Activated T-helper 9 cell treated with anti-CD3 and anti-CD28 coated beads, Interleukin-2, amount 50 U/mL, for 16 hours (primary cell): ENCODE results near the gene P4HA2.

Experiments used
- DNase-seq: peaks from one replicate; pipeline ENCODE4 v3.0.0-alpha.2; 2020; ENCODE audit warnings: low read depth

Gene P4HA2

DNA sequence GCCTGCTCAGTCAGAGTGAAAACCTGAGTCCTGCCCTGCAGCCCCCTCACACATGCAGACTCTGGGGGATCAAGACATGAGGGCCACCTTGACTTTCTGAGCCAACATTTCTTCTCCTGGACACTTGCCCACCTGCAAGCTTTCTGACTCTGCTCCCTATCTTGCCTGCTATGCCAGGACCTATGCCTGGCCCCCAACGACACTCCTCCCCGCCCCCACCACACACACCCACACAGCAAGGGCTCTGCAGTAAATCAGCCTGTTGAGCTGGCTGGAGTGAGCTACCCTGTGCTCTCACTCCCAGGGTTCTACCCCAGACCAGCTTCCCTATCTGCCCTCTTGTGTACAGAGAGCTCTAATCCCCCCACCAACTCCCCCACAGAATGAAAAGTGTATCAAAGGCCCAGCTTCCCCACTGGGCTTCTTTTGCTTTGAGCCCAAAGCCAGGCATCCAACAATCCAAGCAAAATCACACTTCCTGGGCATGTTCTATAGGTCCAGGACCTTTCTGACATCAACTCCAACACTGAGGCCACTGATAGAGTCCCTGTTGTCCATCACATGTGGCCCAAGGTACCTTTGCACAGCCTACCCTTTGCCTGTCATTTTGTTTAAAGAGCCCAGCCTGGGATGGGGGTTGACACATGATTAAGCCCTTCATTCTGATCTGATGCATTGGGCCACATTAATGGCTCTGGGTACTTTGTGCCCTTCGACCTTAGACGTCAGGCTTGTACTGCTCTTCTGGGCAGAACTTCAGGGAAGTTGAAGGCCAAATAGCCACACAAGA is 37.1 kb upstream of the P4HA2 start:
- DNase-seq: no peak

DNA sequence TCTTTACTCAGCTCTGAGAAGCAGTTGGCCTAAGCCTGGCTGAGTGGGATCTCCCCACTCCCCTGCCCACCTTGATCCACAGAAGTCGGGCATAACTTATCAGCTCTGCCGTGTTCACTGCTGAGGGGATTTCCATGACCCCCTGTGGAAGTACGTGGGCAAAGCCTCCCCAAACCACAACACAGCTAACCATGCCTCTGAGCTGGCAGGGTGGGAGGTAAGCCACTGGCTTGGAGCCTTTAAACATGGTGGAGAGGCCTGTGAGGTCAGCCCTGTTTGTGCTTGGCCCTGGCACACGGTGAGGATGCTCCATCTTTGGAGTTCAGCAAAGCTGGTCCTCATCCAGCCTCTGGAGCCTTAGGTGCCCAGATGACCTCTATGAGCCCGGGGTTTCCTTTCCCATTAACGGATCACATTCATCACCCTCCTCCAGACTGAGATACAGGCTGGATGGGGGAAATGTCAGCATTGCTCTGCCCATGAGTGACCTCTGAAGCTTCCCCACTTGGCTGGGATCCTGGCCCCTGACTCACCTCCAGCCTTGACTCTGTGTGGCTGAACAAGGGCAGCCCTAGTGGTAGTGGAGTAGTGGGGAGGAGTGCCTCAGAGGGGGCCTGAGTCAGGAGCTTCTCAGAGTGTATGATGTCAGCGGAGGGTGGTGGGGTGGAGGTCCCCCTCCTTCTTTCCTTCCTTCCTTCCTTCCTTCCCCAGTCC is 36.1 kb upstream of the P4HA2 start:
- no peak for DNase-seq

DNA sequence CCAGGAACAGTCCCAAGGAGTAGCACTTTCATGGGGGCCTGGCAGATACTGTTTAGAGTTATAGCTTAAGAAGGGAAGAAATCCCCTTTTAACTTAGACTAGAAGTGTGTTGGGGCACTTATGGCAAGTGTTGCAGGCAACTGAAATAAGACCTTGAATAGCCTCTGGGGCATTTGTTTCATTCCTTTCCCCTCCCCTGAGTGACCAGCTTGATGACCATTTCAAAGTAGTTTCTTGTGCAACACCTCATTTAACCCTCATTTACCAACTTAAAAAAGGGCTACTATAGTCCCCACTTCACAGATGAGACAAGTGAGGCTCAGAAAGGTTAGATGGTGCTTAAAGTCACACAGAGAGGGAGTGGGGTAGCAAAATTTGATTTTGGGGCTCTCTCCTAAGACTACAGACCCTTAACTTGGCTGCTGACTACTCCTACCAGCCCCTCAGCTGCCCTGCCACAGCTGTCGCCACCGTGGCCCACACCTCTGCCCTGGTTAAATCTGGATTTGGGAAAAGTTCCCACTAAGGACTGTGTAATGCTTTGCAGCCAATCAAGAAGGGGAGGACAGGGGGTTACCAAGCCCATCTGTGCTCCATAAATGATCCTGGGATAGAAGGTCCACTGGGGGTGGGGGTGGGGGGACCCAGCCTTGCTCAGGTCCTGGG is 35.4 kb upstream of the P4HA2 start:
- no peak for DNase-seq

DNA sequence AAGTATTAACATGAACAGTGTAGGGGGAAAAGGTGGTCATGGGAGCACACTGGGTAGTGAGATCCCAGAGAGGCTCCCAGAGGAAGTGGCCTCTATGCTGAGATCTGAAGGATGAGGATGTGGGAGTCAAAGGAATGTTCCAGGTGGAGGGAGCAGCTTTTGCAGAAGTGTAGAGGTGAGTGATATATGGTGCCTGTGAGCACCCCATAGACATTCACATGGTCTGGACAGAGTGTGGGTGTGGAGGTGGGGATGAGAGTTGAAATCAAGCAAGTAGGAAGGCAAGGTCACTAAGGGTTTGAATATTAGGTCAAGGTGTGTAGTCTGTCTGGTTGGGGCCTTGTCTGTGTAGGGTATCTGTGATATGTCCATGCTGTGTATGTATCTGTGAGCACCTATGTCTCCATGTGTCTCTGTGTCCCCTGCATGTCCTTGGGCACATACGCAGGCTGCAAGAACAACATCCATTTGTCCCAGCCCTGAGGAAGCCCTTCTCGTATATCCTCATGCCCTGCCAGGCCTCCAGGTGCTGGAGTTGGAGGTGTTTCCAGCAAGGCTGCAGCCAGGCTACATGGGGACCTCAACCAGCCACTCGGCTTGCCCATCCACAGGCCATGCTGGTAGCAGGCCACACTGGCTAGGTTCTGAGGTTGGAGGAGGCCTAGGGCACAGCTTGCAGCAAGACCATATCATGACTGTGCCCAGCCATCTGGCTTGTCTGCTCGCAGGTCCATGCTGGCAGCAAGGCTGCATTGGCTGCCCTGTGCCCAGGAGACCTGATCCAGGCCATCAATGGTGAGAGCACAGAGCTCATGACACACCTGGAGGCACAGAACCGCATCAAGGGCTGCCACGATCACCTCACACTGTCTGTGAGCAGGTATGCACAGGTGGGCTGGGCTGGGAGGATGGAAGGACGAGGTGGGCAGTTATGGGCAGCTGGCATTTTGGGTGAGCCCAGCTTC is 34.5 kb upstream of the P4HA2 start:
- DNase-seq: no peak

DNA sequence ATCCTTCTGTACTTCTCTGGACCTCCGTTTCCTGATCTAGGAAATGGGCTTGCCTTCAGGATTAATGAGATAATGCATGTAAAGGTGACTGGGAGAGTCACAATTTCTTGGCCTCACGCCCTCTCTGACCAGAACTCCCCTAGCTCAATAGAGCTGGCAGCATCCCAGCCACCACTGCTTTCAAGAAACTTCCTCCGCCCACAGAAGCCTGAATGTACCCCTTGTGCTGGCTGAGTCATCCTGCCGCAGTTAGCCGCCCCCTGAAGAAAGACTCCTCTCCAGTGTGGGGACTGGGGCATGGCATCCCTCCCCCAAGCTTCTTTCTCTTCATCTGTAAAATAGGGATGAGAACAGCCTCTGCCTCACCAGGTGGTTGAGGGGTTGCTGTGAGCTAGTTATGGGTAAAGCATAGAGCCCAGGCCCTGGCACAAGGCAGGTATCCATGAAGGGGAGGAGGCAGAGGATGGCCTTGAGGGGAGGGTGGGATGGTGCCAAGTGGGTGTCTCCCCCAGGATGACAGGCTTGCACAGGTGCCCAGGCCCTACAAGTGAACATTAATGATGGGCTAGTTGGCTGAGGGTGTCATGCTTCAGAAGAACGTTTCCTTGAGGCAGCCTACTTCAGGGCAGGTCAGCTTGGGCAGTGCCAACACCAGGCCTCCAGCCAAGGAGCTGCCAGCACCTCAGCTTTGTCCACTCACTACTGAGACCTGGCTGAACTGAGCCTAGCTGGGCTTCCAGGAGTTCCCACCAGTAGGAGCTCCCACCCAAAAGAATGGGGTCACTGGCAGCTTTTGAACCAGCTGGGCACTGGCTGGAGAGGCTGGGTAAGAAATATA is 33.3 kb upstream of the P4HA2 start:
- DNase-seq: no peak

DNA sequence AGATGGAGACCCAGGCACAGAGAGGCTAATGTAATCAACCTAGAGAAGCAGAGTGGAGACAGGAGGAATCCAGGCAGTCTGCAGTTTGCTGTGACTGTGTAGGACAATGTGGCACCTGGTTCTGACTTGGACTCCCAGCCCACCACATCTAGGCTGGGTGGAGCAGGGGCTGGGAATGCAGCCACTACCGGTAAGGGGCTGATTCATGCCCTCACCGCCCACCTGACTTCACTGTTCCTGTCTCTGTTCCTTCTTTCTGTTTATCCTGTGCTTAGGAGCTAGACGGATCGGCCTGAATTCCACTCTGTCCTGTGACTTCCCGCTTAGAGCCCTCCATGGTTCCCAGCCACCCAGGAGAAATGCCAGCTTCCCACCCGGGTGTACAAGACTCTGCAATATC is 32.4 kb upstream of the P4HA2 start:
- DNase-seq: no peak

DNA sequence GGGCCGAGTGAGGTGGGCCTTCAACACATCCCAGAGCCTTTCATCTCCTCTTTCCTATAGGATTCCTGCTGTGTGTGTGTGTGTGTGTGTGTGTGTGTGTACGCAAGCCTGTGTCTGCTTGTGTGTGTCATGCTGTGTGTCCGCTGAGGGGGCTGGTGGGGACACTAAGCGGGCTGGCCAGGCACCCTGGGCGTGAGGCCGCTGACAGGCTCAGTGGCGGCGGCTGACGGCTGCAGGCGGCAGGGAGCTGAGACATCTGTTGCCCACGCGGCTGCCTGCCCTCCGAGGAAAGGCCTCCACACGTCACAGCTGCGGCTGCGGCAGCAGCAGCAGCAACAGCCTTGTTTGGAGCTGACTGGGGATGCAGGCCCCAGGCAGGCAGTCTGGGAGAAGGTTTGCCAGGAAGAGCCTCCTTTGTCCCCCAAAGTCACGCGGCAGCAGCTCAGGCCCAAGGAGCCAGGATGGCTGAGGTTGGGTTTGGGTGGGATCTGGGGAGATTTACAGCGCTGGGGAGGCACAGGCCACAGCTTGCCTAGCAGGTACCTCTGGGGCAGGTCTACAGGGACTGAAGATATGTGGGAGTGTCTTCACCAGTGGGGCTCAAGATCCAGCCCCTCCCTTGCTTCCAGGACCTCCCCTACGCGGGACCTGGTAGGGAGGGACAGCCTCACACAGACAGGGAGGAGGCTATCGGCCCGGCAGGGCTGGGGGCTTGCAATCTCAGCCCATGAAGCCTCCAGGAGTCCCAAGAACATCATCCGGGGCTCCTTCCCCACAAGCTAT is 31.6 kb upstream of the P4HA2 start:
- no peak for DNase-seq

DNA sequence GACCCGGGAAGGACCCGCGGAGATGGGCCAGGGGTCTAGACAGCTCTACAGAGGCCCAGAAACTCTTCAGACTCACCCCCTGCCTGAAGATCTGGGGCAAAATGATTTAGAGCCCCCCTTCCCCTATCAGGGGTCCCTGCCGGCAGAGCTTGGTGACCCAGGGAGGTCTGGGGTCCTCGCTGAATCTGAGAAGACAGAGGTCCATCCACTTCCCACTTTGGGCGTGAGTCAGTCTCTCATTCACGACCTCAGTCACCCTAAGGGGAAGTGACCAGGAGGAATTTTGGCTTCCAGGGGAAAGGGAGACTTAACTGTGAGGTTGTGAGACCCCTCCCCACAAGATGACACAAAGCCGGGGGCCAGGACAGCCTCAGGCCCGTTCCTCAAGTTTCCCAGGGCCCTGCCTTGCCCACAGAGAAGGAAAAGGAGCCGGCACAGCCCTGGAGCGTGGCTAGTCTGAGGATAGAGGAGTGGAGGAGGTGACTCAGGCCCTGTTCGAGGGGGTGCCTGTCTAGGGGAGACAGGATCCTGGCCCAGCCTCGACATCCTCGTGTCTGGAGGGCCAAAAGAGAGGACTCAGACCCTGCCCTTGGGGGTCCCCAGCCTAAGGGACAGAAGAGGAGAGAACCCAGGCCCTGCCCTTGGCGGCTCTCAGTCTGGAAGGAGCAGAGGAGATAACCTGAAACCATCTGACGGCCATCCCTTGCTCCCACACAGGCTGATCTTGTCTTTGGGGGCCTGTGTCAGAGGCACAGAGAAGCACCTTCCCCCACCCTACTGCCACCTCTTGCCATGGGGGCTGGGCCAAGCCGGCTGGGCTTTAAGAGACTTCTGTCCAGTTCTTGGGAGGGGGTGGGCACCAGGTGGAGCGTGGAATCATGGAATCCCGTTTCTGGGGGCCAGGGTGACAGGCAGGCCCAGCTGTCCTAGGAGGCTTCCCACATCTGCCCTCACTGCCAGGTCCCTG is 30.7 kb upstream of the P4HA2 start:
- no peak for DNase-seq

DNA sequence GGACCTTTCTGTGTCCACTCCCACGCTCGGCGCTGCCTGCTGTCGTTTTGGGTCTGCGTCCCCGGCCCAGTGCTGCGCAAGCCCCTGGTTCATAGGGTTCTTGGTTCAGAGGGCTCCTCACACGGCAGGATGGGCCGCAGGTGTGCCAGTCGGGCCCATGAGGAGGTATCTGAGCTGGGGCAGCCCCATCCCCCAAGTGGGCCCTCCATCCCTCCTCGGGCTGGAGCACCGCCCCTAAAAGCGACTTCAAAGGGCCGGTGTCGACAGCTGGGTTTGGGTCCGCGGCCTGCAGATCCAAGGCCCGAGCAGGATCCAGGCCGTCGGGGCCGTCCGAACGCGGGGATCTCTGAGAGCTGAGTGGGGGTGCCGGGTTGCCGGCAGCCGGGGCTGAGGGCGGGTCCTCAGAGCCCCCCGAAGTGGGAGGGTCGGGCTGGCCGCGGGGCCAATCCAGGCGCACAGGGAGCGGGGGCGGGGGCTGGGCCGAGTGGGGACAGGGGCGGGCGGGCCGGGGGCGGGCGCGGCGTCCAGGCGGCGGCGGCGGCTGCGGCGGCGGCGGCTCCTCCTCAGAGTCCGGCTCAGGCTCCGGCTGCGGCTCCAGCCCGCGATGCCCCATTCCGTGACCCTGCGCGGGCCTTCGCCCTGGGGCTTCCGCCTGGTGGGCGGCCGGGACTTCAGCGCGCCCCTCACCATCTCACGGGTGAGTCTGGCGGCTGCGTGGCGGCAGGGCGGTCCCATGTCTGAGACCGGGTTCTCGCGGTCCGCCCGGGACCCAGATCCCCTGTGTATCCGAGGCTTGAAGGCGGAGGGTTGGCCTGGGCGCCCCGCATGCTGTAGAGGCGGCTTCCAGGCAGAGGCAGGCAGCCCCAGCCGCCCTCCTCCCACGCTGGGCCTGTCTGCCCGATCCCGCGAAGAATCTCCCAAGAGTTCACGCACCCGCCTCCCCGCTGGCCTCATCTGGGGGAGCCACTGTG is 29.8 kb upstream of the P4HA2 start, which contains the start of gene PDLIM4:
Gene PDLIM4 (plus strand): TSS at position 566 of the 971 bp plus-strand sequence. CDS start 39 bp downstream, at position 605.
- DNase-seq: no peak

DNA sequence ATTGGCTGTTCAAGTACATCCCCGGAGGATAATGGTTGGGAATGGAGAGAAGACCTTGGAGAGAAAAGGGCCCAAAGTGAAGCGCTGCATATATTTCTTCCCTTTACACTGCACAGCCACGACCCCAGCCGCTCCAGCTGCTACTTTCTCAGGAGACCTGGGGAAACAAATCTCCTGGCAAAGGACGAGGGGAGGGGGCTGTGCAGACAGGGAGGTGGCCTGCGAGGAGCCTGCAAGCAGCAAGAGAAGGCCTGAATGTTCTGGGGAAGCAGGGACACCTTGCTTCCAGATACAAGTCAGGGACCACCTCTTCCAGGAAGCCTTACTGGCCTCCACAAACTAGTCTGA is 29.1 kb upstream of the P4HA2 start:
- no peak for DNase-seq

DNA sequence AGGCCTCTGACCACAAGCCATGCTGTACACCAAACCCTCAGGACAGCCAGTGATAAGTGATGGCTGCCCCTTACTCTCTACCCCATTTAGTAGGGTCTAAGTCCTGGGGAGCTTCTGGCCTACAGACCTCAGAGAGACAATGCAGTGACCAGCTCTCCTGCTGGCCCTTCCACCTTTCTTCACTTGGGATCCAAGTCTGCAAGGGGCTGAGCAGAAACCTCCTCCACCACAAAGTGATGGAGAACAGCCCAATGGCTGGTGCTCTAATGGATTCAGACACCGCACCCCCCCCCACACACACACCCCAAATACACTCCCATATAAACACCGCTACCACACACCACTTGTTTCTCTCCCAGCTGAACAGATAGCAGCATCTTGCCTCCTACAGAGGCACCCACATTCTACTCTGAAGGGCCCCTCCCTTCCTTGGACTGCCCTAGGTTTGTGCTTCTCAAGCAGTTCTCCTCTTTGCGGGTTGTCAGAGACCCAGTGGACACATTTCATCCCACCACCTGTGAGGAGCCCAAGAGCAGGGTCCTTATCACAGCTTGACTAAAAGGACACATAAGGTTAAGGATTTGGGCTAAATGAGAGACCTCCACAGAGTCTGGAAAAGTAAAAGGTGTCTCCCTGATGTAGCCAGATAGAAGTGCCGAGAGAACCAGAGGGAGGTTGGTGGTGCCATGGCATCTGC is 28.6 kb upstream of the P4HA2 start:
- no peak for DNase-seq

DNA sequence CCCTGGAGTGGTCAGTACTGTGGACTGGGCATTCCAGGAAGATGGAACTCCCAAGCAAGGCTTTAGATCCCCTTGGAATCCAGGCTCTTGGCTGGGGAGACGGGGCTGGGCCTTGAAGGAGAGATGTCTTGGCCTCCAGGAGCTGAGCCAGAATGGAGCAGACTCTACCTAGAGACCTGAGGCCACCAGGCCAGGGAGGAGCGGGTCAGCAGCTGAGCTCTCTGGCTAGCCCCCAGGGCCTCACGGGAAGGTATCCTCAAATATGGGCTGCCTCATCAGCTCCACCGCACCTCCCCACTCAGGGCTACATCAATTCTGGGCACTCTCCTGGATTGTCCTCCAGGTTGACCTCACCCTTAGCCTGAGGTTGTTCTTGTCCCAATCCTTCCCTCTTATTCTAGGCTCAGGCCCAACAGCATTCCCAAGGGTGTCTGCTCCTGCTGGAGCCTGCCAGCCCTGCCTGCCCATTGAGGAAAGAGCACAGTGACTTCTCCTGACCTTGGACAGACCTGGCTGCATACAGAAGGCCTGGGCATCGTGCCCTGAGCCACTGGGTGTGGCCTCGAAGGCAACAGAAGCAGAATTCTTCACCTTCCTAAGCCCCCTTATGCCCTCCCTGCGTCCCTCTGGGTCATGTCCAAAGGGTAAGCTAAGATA is 26.8 kb upstream of the P4HA2 start:
- no peak for DNase-seq

DNA sequence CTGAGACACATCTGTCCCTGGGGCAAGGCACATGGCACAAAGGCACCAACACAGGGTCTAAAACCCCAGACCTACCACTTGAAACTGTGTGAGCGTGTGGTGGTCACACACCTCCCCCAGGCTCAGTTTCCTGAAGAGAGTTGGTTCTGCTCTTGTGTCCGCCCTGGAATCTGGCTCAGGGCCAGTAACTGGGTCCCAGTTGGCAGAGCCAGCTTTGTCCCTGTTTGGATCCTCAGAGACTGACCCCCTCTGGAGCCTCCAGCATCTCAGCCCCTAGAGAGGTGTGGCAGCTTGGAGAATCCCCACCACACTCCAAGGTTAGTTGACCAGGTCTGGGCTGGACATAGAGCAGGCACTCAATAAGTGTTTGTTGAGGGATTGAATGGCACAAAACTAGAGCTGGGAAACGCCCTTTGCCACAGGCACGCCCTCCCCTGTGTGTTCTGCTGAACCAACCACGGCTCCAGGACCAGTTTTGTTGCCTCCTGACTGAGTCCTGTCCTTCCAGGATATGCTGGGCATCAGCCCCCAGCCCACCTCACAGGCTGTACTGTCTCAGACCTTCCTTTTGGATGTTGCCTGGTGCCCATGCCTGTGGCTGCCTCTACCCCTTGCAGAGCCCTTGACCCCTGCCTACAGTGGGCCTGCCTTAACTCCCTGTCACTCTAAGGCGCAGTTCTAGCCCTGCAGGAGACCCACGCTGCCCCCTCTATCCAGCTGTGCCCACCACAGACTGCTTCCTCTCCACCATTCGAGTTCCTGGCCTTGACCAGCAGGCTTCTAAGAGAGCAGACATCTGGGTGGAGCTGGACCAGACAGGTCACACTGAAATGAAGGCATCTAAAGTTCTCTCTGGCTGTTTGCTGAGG is 26.0 kb upstream of the P4HA2 start:
- DNase-seq: no peak

DNA sequence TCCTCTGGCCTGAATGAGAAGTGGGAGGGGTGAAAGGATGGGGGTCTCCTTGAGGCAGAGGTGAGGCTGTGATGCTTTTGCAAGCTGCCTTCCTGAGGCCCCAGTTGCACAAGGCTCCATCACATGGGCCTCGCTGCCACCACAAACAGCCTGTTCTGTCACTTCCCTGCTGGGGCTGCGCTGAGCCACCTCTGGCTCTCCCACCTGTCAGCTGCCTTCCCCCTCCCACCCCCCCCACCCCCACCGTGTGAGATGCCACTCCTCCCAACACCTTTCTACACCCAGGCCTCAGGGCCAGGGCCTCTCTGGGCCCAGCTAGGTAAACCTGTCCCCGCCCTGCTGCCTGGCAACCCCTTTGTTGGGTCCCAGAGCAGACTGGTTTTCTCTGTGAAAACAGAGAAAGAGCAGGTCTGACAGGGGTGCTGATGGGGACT is 25.4 kb upstream of the P4HA2 start:
- no peak for DNase-seq

DNA sequence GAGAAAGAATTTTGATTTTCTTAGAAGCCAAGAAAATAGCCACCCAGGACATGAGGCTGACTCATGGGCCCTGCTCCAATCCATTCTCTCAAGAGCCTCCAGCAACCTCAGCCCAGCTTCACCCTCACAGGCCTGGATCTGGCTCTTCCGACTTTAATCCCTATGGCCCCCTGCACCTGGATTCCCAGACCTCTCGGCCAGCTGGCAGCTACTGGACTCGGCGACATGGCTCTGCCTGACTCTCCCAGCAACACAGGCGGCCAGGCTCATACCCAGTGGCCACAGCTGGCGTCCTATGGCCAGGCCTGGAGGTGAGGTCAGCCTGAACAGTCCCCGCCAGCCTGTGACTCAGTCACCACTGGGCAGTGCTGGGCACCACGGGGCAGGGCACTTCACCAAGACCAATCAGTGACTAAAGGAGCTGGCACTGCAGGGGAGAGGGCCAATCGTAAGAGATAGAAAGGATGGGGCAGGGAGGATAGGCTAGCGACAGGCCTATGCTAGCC is 23.6 kb upstream of the P4HA2 start:
- DNase-seq: no peak
